Endodermal cell (in vitro differentiated cells): ENCODE measurements around the gene ZNF511. TPM values are rescaled to one million over a fixed set of nuclear protein-coding genes. Genes with fewer than 3 reads are reported as not detected.

Experiments
- DNase-seq: peaks from one replicate; pipeline ENCODE4 v3.0.0-alpha.2; 2017
- H3K27ac ChIP-seq: 2 replicates; pipeline ENCODE4 v1.5.1; 2013; ENCODE audit warnings: mild to moderate bottlenecking, low read depth, low read length, moderate library complexity
- H3K27me3 ChIP-seq: 2 replicates; pipeline ENCODE4 v1.6.1; 2013; ENCODE audit warnings: mild to moderate bottlenecking, low read length, moderate library complexity; ENCODE audit not compliant: insufficient read depth, control insufficient read depth, poor library complexity, severe bottlenecking
- H3K36me3 ChIP-seq: 2 replicates; pipeline ENCODE4 v1.7.0; 2013; ENCODE audit warnings: mild to moderate bottlenecking, low read length, moderate library complexity; ENCODE audit not compliant: control insufficient read depth, insufficient read depth
- H3K4me1 ChIP-seq: one replicate; pipeline ENCODE4 v1.7.0; 2013; ENCODE audit warnings: low read length; ENCODE audit not compliant: control insufficient read depth, insufficient read depth
- H3K4me3 ChIP-seq: 2 replicates; pipeline ENCODE4 v1.5.1; 2013; ENCODE audit warnings: mild to moderate bottlenecking, low read length, moderate library complexity
- H3K9ac ChIP-seq: 2 replicates; pipeline ENCODE4 v1.6.1; 2013; ENCODE audit warnings: mild to moderate bottlenecking, low read length, moderate library complexity; ENCODE audit not compliant: poor library complexity, severe bottlenecking; ENCODE audit errors: extremely low read depth
- H3K9me3 ChIP-seq: 2 replicates; pipeline ENCODE4 v1.6.1; 2013; ENCODE audit warnings: mild to moderate bottlenecking, low read length, moderate library complexity; ENCODE audit not compliant: control insufficient read depth
- H3K27ac Mint-ChIP-seq: 2 replicates; pipeline ENCODE4 v1.8.0; 2020; ENCODE audit warnings: mixed read lengths
- H3K27me3 Mint-ChIP-seq: 2 replicates; pipeline ENCODE4 v1.8.0; 2021; ENCODE audit warnings: mild to moderate bottlenecking, mixed read lengths; ENCODE audit not compliant: insufficient read depth
- H3K36me3 Mint-ChIP-seq: 2 replicates; pipeline ENCODE4 v1.8.0; 2020; ENCODE audit warnings: low read depth, mixed read lengths
- H3K4me1 Mint-ChIP-seq: 2 replicates; pipeline ENCODE4 v1.8.0; 2020; ENCODE audit warnings: mixed read lengths
- H3K4me3 Mint-ChIP-seq: 2 replicates; pipeline ENCODE4 v1.8.0; 2020; ENCODE audit warnings: mild to moderate bottlenecking, moderate library complexity, mixed read lengths
- H3K9me3 Mint-ChIP-seq: 2 replicates; pipeline ENCODE4 v1.8.0; 2020; ENCODE audit warnings: mild to moderate bottlenecking, mixed read lengths
- WGBS, 2 experiments: methylation state at CpG; one replicate each; pipeline versions ENCODE4 v1.1.5 to v1.1.7; 2013; ENCODE audit warnings: missing lambda C conversion rate in 2 of 2, mixed read lengths in 1 of 2; ENCODE audit not compliant: insufficient coverage in 1 of 2, insufficient read length in 1 of 2; 5-methylcytosine and 5-hydroxymethylcytosine counted together
- total RNA-seq, 2 donors: library from RNA; stranded (reverse); fragmentation: NEBNext Ultra II Directional in 1 of 2; extraction: Animal tissue kit (Norgen Biotek cat#: 25700) in 1 of 2; gene quantifications; 2 replicates in 1 of 2; 3 replicates in 1 of 2; pipeline ENCODE4 v1.2.1, GENCODE V29; 2021
- TF ChIP-seq, protein P1 (sequence below): fragments of 200-600 bp; sonication (generic); conservative IDR thresholded peaks from 2 replicates; pipeline ENCODE4 v1.5.0; 2021; ENCODE audit warnings: antibody characterized with exemption, mild to moderate bottlenecking

The ZNF511 gene
- total RNA-seq, 2 donors from 2014 or later, result 48.1 to 57.6 TPM

DNA sequence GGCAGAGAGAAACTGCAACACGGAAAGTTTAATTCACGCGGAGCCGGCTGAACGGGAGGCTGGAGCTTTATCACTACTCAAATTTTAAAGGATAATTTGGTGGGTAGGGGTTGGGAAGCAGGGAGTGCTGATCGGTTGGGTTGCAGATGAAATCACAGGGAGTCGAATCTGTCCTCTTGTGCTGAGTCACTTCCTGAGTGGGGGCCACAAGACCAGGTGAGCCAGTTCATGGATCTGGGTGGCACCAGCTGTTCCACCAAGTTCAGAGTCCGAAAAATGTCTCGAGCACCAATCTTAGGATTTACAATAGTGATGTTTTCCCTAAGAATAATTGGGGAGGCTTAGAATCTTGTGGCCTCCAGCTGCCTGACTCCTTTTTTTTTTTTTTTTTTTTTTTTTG lies 34.8 kb downstream of the ZNF511 start:
- WGBS, 2 experiments, result 88 to 92% methylated on average over 9 of the region's 9 CpGs
- no peak overlapping the region for H3K4me3 ChIP-seq
- Mint-ChIP-seq H3K4me1 (no peaks in the 10 kb centered on the region), H3K27ac (no peak overlapping the region), H3K27me3 (peaks cover 29% of the 10 kb centered on the region), H3K4me3 (no peak overlapping the region), H3K9me3 (no peaks in the 10 kb centered on the region), H3K36me3 (no peaks in the 10 kb centered on the region)
- no peaks in the 10 kb centered on the region for H3K36me3 ChIP-seq
- TF ChIP-seq, protein P1, sequence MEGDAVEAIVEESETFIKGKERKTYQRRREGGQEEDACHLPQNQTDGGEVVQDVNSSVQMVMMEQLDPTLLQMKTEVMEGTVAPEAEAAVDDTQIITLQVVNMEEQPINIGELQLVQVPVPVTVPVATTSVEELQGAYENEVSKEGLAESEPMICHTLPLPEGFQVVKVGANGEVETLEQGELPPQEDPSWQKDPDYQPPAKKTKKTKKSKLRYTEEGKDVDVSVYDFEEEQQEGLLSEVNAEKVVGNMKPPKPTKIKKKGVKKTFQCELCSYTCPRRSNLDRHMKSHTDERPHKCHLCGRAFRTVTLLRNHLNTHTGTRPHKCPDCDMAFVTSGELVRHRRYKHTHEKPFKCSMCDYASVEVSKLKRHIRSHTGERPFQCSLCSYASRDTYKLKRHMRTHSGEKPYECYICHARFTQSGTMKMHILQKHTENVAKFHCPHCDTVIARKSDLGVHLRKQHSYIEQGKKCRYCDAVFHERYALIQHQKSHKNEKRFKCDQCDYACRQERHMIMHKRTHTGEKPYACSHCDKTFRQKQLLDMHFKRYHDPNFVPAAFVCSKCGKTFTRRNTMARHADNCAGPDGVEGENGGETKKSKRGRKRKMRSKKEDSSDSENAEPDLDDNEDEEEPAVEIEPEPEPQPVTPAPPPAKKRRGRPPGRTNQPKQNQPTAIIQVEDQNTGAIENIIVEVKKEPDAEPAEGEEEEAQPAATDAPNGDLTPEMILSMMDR, result no peak
- H3K4me1 ChIP-seq, result no peaks in the 10 kb centered on the region
- H3K9ac ChIP-seq, result no peak overlapping the region
- H3K27me3 ChIP-seq, result peaks cover 31% of the 10 kb centered on the region
- peaks cover under 1% of the 10 kb centered on the region for H3K9me3 ChIP-seq
- no peak for DNase-seq
- H3K27ac ChIP-seq, result no peak overlapping the region

DNA sequence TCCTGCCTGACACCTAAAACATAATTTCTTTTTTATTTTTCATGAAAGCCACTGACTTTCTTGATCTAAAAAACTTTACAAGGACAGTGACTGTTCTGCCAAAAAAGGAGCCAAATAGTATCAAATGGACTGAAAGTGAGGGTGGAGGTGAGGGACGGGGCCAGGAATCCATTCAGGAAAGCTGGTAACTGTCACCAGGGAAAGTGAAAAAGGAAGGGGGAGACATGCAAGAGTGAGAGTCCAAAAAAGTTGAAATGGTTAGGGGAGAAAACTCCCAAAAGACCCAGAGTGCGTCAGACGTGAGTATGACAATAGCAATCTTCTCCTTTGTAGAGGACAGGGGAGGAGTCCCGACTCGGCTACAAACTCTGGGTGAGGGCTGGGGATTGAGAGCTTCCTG lies 35.5 kb downstream of the ZNF511 start:
- H3K9ac ChIP-seq, result no peak overlapping the region
- H3K27me3 ChIP-seq, result peaks cover 25% of the 10 kb centered on the region
- DNase-seq, result no peak
- Mint-ChIP-seq H3K4me3 (no peak overlapping the region), H3K27me3 (peaks cover 32% of the 10 kb centered on the region), H3K9me3 (no peaks in the 10 kb centered on the region), H3K4me1 (peaks cover 4% of the 10 kb centered on the region), H3K36me3 (no peaks in the 10 kb centered on the region), H3K27ac (no peak overlapping the region)
- H3K9me3 ChIP-seq, result no peaks in the 10 kb centered on the region
- no peak overlapping the region for H3K4me3 ChIP-seq
- H3K27ac ChIP-seq, result no peak overlapping the region
- no peaks in the 10 kb centered on the region for H3K36me3 ChIP-seq
- TF ChIP-seq, protein P1, result no peak
- H3K4me1 ChIP-seq, result no peaks in the 10 kb centered on the region
- WGBS, 2 experiments, result 87 to 95% methylated on average over 5 of the region's 5 CpGs

DNA sequence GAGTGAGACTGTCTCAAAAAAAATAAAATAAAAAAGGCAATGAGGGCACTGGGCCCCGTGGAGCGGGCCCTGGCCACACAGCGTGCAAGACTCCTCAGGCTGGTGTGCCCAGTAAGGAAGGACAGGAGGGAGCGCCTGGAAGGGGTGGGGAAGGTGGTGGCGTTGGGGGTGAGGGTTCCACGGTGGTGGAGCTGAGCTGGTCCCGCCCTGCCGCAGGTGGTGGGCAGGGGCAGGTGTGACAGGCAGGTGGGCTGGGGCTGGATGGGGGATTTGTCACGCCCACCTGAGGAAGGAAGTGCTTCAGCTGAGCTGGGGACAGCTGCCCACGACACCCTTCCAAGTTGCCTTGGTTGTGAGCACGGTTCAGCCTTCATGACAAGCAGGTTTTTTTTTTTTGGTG lies 37.7 kb downstream of the ZNF511 start:
- TF ChIP-seq, protein P1, result no peak
- peaks cover 5% of the 10 kb centered on the region for H3K4me1 Mint-ChIP-seq
- H3K9ac ChIP-seq, result no peak overlapping the region

More for the DNA sequence above, 37.7 kb downstream of the ZNF511 start:
- Histone ChIP-seq H3K9me3 (no peaks in the 10 kb centered on the region), H3K36me3 (no peaks in the 10 kb centered on the region), H3K27ac (no peak overlapping the region), H3K27me3 (peaks cover 7% of the 10 kb centered on the region), H3K4me3 (no peak overlapping the region), H3K4me1 (no peaks in the 10 kb centered on the region)
- Mint-ChIP-seq H3K36me3 (no peaks in the 10 kb centered on the region), H3K4me3 (no peak overlapping the region), H3K27me3 (peaks cover 32% of the 10 kb centered on the region), H3K27ac (no peak overlapping the region), H3K9me3 (no peaks in the 10 kb centered on the region)
- 78 to 89% methylated on average over 5 to 11 of the region's 11 CpGs for WGBS, 2 experiments
- no peak for DNase-seq
